ENCODE data around the gene KCNQ1. TPM values are rescaled to one million over a fixed set of nuclear protein-coding genes. Genes with fewer than 3 reads are reported as not detected.

KCNQ1 gene
- total and polyA plus RNA-seq, 9 of the 15 experiments (the other 6 are each of a cell fraction or from before 2014, with no cell fraction given) = 0.44 TPM; not detected in 8

DNA sequence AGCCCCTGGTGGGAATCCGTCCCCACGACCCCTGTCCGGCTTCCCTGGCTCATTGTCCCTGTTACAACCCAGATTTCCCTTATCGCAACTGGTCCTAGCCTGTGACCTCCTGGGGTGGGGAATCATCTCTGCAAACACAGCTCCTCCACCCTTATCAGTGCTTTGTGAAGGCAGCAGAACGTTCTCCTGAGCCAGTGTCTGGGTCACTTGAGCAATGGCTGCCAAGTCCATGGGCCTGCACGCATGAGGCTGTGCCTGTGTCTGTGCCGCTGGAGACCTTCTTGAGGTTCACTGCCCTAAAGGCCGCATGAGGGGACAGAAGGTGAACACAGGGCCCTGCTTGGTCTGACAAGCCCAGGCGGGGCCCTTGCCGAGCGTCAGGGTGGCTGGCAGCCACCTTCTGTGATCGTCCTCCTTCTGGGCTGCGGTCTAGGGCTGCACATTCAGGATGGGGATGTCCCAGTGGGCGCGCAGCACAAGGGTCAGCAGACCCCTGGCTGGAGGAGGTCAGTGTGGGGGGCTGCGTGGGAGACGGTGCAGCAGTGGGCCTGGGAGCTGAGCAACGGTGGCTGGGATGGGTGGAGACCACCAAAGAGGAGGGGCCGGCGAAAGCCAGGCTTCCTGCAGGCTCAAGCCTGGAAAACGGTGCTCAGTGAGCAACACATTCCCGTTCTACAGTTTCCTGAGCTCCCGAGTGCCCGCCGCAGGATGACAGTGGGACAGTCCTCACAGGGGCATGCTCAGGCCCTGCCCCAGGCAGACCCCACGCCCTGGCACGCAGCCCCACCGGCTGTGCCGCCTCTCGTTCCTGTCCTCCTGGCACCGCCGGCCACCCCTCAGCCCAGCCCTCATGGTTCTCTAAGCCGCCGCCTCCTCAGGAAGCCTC lies 366.6 kb downstream of the KCNQ1 start:
- Histone ChIP-seq H3K4me1 (replicated peaks in 1 of 2; ENCODE audit: control insufficient read depth in 2 of 2, insufficient read depth in 2 of 2, low read length in 2 of 2) (peaks cover 19 to 43% of the 10 kb centered on the region in 2 experiments), H3K79me2 (ENCODE audit: control insufficient read depth, insufficient read depth, low read length) (no peaks in the 10 kb centered on the region), H3K4me2 (ENCODE audit: insufficient read depth, low read length) (peak overlapping the region; percentile 26; the same call in 1 of the 2 replicates), H3K27ac (ENCODE audit: extremely low read depth, low read depth, low read length) (no peak overlapping the region), H3K9me1 (ENCODE audit: control insufficient read depth, insufficient read depth, low read length) (no peaks in the 10 kb centered on the region), H3K27me3 (ENCODE audit: control insufficient read depth in 2 of 2, insufficient read depth in 2 of 2, low read length in 2 of 2) (peaks cover 0 to 11% of the 10 kb centered on the region in 2 experiments; a peak in 1 of 5 replicates), H2AFZ (ENCODE audit: low read depth, low read length) (peak overlapping the region; percentile 47; the same call in 1 of the 2 replicates), H3K4me3 (no peak overlapping the region), H4K20me1 (replicated peaks; ENCODE audit: control insufficient read depth, insufficient read depth, low read length) (no peaks in the 10 kb centered on the region), H3K9ac (ENCODE audit: insufficient read depth in 1 of 2, low read depth in 2 of 2, low read length in 2 of 2) (peak overlapping the region in 1 of 2 experiments; percentile 52; a peak in 1 of 4 replicates), H3K36me3 (ENCODE audit: control insufficient read depth, insufficient read depth, low read length) (no peaks in the 10 kb centered on the region), H3K9me3 (replicated peaks; ENCODE audit: control insufficient read depth, insufficient read depth, low read depth, low read length) (0 out of 2 replicates have a peak, but pooled peaks cover 6% of the 10 kb centered on the region)
- BruUV-seq (replicated peaks) = no TSS peak
- in situ Hi-C loops (cut with MboI) = no loop called here
- FAIRE-seq = peak; percentile 77
- 37% methylated on average over 30 of the region's 34 CpGs for WGBS (ENCODE audit: insufficient coverage, low coverage, missing lambda C conversion rate)
- intact Hi-C loops (cut with micrococcal nuclease) = no loop called here
- ATAC-seq = peak; percentile 69
- peak in 3 of 4 experiments; percentile 53 to 70 (median 55) for DNase-seq (ENCODE audit: extremely low read depth in 1 of 4, low spot score in 3 of 4)
- POLR2A ChIA-PET = interaction anchor here (0.7 to 1.4 kb wide), 3 partner anchors 11 to 28 kb away, joined by 3 to 4 read pairs (median 3); no protein-coding TSS in a partner anchor
- CTCF ChIA-PET (ENCODE audit: low intra/inter-chr PET ratio) = no interaction called here
- TF ChIP-seq DPF2 (IDR thresholded peaks at IDR 0.05) (peak; percentile 29; the same call in 1 of the 2 replicates), TCF3 (CRISPR knock-in tag; IDR thresholded peaks at IDR 0.05) (peak; percentile 76), ZBTB1 (CRISPR knock-in tag; IDR thresholded peaks at IDR 0.05; ENCODE audit: borderline replicate concordance, low read depth) (no peak), NFRKB (IDR thresholded peaks at IDR 0.05; ENCODE audit: low read depth) (no peak), CSDE1 (IDR thresholded peaks at IDR 0.05) (no peak), CC2D1A (IDR thresholded peaks at IDR 0.05) (no peak), CBX2 (IDR thresholded peaks at IDR 0.05; ENCODE audit: insufficient read depth, low read length, poor library complexity, severe bottlenecking) (no peak), KAT2B (IDR thresholded peaks at IDR 0.05; ENCODE audit: low read depth, low read length) (no peak), BHLHE40 (IDR thresholded peaks at IDR 0.05; ENCODE audit: low read length) (peak; percentile 48), ZNF197 (CRISPR knock-in tag; IDR thresholded peaks at IDR 0.05; ENCODE audit: low read depth) (no peak), HDAC1 (IDR thresholded peaks at IDR 0.05) (peak in 1 of 2 experiments; percentile 67; a peak in 2 of 4 replicates), CBFA2T3 (IDR thresholded peaks at IDR 0.05) (peak; percentile 84), FOS (IDR thresholded peaks at IDR 0.05; ENCODE audit: extremely low read depth, insufficient read length) (no peak), FOXA3 (CRISPR knock-in tag; conservative IDR thresholded peaks at IDR 0.05 in 1 of 2, IDR thresholded peaks at IDR 0.05 in 1 of 2) (peak; percentile 84 to 86; a peak in 3 of 4 replicates), ETS2 (tag; IDR thresholded peaks at IDR 0.05; ENCODE audit: borderline replicate concordance, poor library complexity, severe bottlenecking) (no peak), NCOR1 (IDR thresholded peaks at IDR 0.05) (peak; percentile 71), SMARCA4 (IDR thresholded peaks at IDR 0.05) (0 out of 2 replicates have a peak, but pooled peaks have one; percentile 23), NR2C2 (CRISPR knock-in tag; IDR thresholded peaks at IDR 0.05) (no peak), NR2C2 (tag; IDR thresholded peaks at IDR 0.05) (peak; percentile 40; the same call in 1 of the 2 replicates), SOX6 (IDR thresholded peaks at IDR 0.05) (peak; percentile 41; the same call in 1 of the 2 replicates), PPARD (CRISPR knock-in tag; IDR thresholded peaks at IDR 0.05) (no peak), CBFA2T2 (conservative IDR thresholded peaks at IDR 0.05) (peak; percentile 67), SNIP1 (IDR thresholded peaks at IDR 0.05; ENCODE audit: low read depth) (no peak)
- TF ChIP-seq, protein P1, sequence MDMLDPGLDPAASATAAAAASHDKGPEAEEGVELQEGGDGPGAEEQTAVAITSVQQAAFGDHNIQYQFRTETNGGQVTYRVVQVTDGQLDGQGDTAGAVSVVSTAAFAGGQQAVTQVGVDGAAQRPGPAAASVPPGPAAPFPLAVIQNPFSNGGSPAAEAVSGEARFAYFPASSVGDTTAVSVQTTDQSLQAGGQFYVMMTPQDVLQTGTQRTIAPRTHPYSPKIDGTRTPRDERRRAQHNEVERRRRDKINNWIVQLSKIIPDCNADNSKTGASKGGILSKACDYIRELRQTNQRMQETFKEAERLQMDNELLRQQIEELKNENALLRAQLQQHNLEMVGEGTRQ (CRISPR knock-in tag; IDR thresholded peaks at IDR 0.05) = no peak
